ENCODE data around the gene HTR1B. TPM values are rescaled to one million over a fixed set of nuclear protein-coding genes. Genes with fewer than 3 reads are reported as not detected.
A peak's percentile ranks its signal among the peaks of the same experiment; 100 is the strongest.

Gene HTR1B
- total RNA-seq, 1 donor from 2014 or later, result not detected

GRCh38 chr6:77425671-77426070 lies 37.6 kb downstream of the HTR1B start:
- H3K4me3 ChIP-seq (ENCODE audit: low read depth, low read length), result no peak overlapping the region
- DNase-seq (ENCODE audit: low read depth), result no peak
- no peak for TF ChIP-seq CTCF (conservative IDR thresholded peaks at IDR 0.05; ENCODE audit: low read depth, low read length)

GRCh38 chr6:77425216-77425615 lies 38.1 kb downstream of the HTR1B start:
- no peak overlapping the region for H3K4me3 ChIP-seq (ENCODE audit: low read depth, low read length)
- no peak for DNase-seq (ENCODE audit: low read depth)
- TF ChIP-seq CTCF (conservative IDR thresholded peaks at IDR 0.05; ENCODE audit: low read depth, low read length), result no peak

GRCh38 chr6:77424761-77425160 lies 38.5 kb downstream of the HTR1B start:
- no peak for TF ChIP-seq CTCF (conservative IDR thresholded peaks at IDR 0.05; ENCODE audit: low read depth, low read length)
- DNase-seq (ENCODE audit: low read depth), result no peak
- no peak overlapping the region for H3K4me3 ChIP-seq (ENCODE audit: low read depth, low read length)

- DNase-seq (ENCODE audit: low read depth), result no peak
- no peak overlapping the region for H3K4me3 ChIP-seq (ENCODE audit: low read depth, low read length)
- no peak for TF ChIP-seq CTCF (conservative IDR thresholded peaks at IDR 0.05; ENCODE audit: low read depth, low read length)
Observed at GRCh38 chr6:77416839-77417238, 46.5 kb downstream of the HTR1B start.

- TF ChIP-seq CTCF (conservative IDR thresholded peaks at IDR 0.05; ENCODE audit: low read depth, low read length), result no peak
- H3K4me3 ChIP-seq (ENCODE audit: low read depth, low read length), result no peak overlapping the region
- DNase-seq (ENCODE audit: low read depth), result peak; percentile 15
Observed at GRCh38 chr6:77415706-77416105, 47.6 kb downstream of the HTR1B start.

Other genes with a start within 250 kb of the HTR1B start
- 0.06 TPM in 1 of 2 replicates, not detected in the other for gene MEI4, start 189.5 kb upstream of the HTR1B start, total RNA-seq

Data from epithelial cell of proximal tubule (primary cell).